HG03469 (cell line): Measurements from ENCODE around the gene NTSR1.

Source experiments
- ATAC-seq: cut with Tn5 transposase; IDR thresholded peaks from one replicate; pipeline ENCODE4 v1.9.1; 2021; ENCODE audit warnings: mild to moderate bottlenecking, moderate library complexity, moderate number of reproducible peaks; ENCODE audit not compliant: unreplicated experiment

Gene NTSR1

DNA sequence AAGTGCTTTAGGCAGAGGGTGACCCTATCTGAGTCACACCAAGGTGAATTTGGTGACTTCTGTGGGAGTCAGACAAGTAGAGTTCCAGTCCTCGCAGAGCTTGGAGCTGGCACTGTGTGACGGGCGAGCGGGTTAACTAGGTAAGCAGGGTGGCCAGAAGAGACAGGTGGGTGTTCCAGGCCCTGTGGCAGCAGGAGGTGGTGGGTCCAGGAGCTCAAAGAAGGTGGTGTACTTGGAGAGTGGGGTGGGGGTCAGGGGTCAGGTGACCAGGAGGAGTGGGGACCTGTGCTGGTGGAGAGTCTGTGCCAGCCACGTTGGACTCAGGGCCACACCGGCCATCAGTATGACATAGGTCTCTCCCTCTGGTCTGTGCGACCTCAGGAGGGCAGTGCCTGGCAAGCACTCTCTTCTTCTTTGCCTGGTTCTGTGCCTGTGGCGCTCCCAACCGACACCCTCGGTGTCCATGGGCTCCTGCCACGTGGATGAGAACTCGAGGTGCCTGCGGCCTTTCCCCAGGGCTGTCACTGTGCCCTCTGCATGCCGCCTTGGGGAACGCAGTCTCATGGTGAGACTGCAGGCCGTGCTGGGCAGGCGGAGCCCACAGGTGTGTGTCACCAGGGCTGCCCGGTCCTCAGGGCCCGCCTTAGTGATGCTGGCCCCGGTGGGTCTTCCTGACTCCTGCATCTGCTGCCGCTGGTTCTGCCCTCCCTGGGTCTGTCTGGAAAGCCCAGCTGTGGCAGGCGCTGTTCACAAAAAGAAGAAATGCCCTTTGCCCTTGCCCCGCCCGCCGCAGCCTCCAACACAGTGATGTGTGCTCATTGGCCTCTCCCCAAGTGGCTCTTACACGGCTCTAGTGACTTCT lies 89.3 kb downstream of the NTSR1 start:
- no peak for ATAC-seq

GRCh38 chr20:62799036-62799435 lies 90.4 kb downstream of the NTSR1 start:
- no peak for ATAC-seq

DNA sequence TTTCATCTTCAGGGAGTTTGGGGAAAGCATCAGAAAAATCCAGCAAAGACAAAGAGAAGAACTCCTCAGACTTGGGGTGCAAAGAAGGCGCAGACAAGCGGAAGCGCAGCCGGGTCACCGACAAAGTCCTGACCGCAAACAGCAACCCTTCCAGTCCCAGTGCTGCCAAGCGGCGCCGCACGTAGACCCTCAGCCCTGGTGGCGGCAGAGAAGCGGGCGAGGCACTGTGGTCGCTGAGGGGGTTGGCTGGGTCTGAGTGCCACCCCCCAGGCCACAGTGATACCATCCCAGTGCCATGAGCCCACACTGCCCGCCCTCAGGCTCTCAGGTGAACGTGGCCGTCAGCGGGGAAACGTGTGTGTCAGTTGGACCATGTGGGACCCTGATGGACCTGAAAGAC lies 90.8 kb downstream of the NTSR1 start:
- ATAC-seq = no peak

DNA sequence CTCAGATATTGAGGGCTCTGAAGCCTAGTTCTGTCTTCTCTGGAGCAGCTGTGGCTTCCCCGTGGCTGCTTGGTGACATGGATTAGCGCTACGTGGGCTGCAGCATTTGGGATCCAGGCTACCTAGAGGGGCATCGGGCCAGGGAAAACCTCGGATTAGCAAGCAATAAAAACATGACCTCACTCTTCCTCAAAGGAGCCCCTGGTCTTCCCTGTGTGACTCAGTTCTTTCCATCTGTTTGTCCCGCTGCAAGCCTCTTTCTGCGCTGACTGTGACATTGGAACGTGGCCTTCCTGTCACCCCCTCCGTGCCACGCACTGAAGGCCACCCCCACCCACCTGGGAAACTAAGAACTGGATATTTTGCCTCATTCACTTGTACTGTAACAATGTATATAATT lies 91.2 kb downstream of the NTSR1 start:
- ATAC-seq = no peak

DNA sequence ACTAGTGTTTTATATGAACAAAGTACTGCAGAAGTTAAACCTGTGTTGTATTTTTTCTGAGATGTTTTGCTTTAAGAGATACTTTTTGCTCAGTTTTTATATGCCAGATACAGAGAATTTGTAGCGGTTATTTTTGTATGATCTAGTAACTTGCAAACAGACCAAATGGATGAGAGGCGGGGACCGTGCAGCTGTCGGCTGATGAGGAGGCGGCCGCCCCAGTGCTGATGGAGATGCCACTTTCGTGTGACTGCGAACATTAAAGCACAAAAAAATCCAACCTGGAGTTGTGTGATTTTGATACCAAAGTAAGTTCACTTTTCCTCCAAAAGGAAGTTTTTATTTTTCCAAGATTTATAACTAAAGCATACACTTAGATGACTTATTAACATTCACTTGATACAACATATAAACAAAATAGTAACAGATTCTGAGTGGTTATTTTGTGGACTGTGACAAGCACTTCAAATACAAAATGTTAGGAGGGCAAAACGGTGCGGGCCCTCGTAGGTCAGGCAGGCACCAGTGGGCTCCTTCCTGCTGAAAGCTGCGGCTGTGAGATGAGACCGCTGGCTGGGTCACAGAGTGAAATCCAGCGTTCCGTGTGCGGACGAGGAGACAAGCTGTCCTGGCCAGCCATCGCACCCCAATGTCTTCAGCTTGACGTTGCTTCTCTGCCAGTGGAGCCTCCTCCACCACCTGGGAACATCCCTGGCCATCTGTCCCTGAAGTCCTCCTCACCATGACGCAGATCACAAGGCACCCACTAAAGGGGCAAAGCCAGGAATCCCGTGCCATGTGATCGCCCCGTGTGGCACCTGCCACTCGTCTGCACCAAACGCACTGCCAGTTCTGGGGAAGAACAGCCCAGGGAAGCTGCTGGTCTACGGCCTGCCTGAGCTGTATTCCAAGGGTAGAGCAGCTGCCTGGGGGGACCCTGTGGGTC lies 92.0 kb downstream of the NTSR1 start:
- no peak for ATAC-seq

- no peak for ATAC-seq
These were observed 92.8 kb downstream of the NTSR1 start for GRCh38 chr20:62801284-62802010.

- ATAC-seq = no peak
These were observed 93.5 kb downstream of the NTSR1 start for GRCh38 chr20:62802026-62802712.

- no peak for ATAC-seq
These were observed 95.5 kb downstream of the NTSR1 start for GRCh38 chr20:62804021-62804626.

DNA sequence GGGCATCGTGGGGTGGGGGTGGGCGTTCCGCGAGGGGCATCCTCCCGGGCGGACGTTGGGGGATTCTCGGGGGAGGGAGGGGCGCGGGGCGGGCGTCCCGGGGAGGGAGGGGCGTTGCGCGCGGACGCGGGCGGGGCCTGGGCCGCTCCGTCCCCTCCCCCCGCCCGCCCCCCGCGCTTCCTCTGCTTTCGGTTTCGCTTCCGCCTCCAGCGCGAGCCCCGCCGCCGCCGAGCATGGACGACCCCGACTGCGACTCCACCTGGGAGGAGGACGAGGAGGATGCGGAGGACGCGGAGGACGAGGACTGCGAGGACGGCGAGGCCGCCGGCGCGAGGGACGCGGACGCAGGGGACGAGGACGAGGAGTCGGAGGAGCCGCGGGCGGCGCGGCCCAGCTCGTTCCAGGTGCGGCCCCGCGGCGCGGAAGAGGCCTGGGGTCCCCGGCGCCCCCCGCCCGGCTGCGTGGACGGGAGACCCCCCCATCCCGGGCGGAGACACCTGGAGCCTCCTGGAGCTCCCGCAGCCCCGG lies 96.1 kb downstream of the NTSR1 start, which contains the start of gene OGFR:
Gene OGFR (plus strand): TSS at position 209 of the 528 bp plus-strand sequence. CDS start 25 bp downstream, at position 234.
- no peak for ATAC-seq

GRCh38 chr20:62805155-62805710 lies 96.6 kb downstream of the NTSR1 start:
- ATAC-seq = no peak

DNA sequence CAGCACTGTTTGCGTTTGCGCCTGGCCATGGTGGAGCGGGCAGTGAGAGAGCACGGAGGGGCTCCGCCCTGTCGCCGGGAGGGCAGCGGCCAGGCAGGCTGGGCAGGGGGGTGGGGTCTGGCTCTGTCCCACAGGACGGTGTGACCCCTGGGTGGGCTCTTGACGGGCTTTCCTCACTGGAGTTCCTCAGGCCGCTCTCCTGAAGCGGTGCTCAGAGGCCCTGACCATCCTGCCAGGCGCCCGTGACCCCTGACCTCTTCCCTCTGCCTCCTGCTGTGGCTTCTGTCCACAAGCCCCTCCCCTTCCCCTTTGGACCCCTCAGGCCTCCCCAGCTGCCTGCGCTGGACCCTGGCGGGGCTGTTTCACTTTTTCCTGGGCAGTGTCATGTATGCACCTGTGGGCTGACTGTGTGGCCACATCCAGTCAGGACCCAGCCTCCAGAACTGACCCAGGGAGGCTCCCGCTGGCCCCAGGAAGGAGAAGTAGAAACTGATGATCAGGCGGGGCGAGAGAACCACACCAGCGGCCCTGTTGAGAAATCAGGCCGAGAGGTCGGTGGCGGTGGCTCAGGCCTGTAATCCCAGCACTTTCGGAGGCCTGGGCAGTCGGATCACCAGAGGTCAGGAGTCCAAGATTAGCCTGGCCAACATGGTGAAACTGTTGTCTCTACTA lies 97.2 kb downstream of the NTSR1 start:
- ATAC-seq = no peak

DNA sequence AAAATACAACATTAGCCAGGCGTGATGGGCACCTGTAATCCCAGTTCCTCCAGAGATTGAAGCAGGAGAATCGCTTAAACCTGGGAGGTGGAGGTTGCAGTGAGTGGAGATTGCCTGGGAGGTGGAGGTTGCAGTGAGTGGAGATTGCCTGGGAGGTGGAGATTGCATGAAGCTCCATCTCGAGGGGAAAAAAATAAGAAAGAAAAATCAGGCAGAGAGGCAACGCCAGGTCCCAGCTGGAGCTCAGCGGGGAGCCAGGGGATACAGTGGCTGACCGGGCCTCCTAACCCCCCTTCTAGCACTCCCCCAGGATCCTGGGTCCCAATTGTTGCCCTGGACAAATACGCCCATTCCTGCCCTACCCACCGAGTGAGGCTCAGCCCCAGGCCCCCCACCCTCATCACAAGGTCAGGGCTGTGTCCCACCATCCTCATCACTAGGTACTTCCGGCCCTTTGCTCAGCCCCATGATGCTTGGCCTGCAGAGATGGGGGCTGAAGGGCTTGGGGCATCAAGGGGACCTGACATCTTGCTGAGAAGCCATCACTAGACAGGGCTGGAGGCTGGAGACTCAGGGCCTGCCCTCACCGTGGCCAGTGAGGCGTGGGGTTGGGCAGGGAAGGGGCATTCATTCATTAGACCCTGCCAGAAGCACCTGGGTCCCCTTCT lies 97.9 kb downstream of the NTSR1 start:
- no peak for ATAC-seq

DNA sequence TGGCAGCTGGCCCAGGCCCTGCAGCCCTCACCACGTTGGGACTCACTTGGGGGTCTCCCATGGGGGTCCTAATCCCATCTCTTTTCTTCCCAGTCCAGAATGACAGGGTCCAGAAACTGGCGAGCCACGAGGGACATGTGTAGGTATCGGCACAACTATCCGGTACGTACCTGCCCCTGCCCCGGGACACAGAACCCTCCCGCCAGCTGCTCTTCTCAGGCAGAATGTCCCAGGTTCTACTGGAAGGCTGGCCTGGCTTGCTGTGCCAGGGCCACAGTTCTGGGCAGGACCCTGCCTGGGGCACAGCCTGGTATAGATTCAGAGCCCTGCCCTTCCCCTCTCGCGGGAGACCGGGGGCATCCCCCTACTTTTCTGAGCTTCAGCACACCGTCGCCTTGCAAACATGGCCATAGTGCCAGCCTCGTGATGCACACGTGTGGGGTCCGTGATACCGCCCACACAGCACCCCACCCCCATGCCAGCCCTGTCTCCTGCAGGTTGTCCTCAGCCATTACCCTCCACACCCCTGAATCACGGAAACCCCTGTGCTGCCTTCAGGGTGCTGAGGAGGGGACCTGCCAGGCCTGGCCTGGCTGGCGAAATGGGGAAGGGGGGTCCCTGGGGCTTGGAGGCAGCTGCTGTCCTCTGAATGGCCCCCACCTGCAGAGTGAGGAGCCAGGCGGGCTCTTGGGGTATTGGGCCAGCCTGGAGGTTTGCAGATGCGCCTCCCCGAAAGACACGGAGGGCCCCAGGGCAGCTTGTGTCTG lies 99.0 kb downstream of the NTSR1 start:
- no peak for ATAC-seq

GRCh38 chr20:62808211-62808865 lies 99.7 kb downstream of the NTSR1 start:
- ATAC-seq = no peak

GRCh38 chr20:62809530-62810428 lies 101.1 kb downstream of the NTSR1 start:
- ATAC-seq = no peak

- ATAC-seq = no peak
These were observed 102.7 kb downstream of the NTSR1 start for GRCh38 chr20:62811320-62811719.
